Right forelimb (tissue), 1 donor: Measurements from ENCODE around the gene BTRC.

ENCODE experiments used
- DNase-seq: peaks from one replicate; pipeline ENCODE4 v3.0.0-alpha.2; 2018

Gene BTRC

GRCh38 chr10:101550965-101551364 lies 197.0 kb downstream of the BTRC start:
- no peak for DNase-seq

- DNase-seq = no peak
Observed at GRCh38 chr10:101552442-101552841, 198.5 kb downstream of the BTRC start.

GRCh38 chr10:101557541-101557940 lies 203.6 kb downstream of the BTRC start:
- no peak for DNase-seq

- no peak for DNase-seq
Observed at GRCh38 chr10:101558204-101558603, 204.2 kb downstream of the BTRC start.

GRCh38 chr10:101558671-101559595 lies 205.0 kb downstream of the BTRC start:
- no peak for DNase-seq

GRCh38 chr10:101559596-101560297 lies 205.8 kb downstream of the BTRC start:
- DNase-seq = no peak

GRCh38 chr10:101560298-101561067 lies 206.5 kb downstream of the BTRC start:
- DNase-seq = no peak

GRCh38 chr10:101561068-101561915 lies 207.3 kb downstream of the BTRC start:
- peak; percentile 39 for DNase-seq

- peak; percentile 36 for DNase-seq
Observed at GRCh38 chr10:101562231-101562630, 208.3 kb downstream of the BTRC start.

- DNase-seq = no peak
Observed at GRCh38 chr10:101563007-101563406, 209.0 kb downstream of the BTRC start.

GRCh38 chr10:101563497-101564040 lies 209.6 kb downstream of the BTRC start:
- no peak for DNase-seq

- peak; percentile 26 for DNase-seq
Observed at GRCh38 chr10:101564490-101564991, 210.6 kb downstream of the BTRC start.

- no peak for DNase-seq
Observed at GRCh38 chr10:101565370-101565900, 211.5 kb downstream of the BTRC start.

- DNase-seq = peak; percentile 42
Observed at GRCh38 chr10:101565936-101566332, 212.0 kb downstream of the BTRC start.

GRCh38 chr10:101566333-101567164 lies 212.6 kb downstream of the BTRC start:
- peak; percentile 50 for DNase-seq

- no peak for DNase-seq
Observed at GRCh38 chr10:101567165-101568006, 213.4 kb downstream of the BTRC start.

GRCh38 chr10:101568054-101568745 lies 214.2 kb downstream of the BTRC start:
- peak; percentile 32 for DNase-seq

- DNase-seq = no peak
Observed at GRCh38 chr10:101569323-101569621, 215.3 kb downstream of the BTRC start.
